ENCODE data around the gene KRABD2.

The KRABD2 gene

GRCh38 chr17:8353736-8354135, 22.8 kb downstream of the KRABD2 start:
- no peak for TF ChIP-seq CEBPB (IDR thresholded peaks at IDR 0.05)
- no peak for TF ChIP-seq NFIC (IDR thresholded peaks at IDR 0.05)

DNA sequence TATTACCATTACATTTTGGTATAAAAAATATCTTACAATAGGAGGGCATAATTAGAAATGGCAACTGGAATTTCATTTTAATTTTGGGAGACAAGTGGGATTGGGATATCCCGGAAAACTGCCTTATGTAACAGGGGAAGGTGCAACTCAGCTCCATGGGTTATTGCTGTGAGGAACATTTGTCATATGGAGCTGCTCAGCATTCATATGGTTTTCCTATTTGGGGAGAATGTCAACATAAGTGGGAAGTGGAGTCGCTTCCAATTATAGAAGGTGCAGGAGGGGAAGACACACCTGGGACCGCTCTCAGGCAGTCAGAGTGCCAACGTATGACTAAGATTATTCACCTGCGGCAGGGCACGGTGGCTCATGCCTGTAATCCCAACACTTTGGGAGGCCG, 26.2 kb downstream of the KRABD2 start:
- TF ChIP-seq ZBTB7A (IDR thresholded peaks at IDR 0.05; ENCODE audit: low read depth), result no peak

DNA sequence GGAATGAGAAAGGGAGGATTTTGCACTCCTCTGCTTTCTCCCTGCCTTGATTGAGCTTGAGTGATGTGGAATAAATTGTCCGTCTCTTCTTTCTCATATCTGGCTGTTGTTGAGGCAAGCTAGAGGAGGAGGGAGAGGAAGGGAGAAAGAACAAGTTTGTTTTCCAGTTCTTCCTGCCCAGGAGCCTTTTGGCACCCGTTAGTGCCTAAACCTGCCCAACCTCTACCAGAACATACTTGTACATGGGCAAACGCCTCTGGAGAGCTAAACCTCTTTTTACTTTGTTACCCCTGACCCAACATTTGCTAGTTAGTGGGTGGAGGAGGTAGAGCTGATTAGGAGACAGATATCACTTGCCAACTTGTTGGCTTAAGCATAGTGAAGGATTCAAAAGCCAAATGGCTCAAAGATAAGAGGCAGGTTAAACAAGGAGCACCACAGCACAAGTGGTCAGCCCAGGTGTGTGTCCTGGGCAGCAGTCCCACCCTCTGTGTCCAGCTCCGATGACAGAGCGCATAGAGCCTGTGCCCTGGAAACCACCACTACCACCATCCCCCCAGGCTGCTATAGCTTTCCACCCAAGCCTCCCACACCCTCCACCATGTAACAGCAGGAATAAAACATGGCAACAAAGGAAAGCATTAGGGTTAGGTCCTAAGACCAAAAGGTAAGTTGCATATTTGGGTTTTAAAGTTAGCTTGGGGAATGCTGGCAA, 30.4 kb downstream of the KRABD2 start:
- TF ChIP-seq TCF12 (IDR thresholded peaks at IDR 0.05; ENCODE audit: low read depth), result no peak
- no peak for TF ChIP-seq RAD21 (IDR thresholded peaks at IDR 0.05; ENCODE audit: low read depth)
- TF ChIP-seq FOXM1 (IDR thresholded peaks at IDR 0.05; ENCODE audit: borderline replicate concordance, low read depth), result no peak
- TF ChIP-seq CEBPB (IDR thresholded peaks at IDR 0.05), result no peak
- TF ChIP-seq TAF1 (IDR thresholded peaks at IDR 0.05; ENCODE audit: low read depth), result no peak
- TF ChIP-seq, protein P1, sequence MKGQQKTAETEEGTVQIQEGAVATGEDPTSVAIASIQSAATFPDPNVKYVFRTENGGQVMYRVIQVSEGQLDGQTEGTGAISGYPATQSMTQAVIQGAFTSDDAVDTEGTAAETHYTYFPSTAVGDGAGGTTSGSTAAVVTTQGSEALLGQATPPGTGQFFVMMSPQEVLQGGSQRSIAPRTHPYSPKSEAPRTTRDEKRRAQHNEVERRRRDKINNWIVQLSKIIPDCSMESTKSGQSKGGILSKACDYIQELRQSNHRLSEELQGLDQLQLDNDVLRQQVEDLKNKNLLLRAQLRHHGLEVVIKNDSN (IDR thresholded peaks at IDR 0.05), result no peak
- no peak for TF ChIP-seq EP300 (IDR thresholded peaks at IDR 0.05; ENCODE audit: borderline replicate concordance)
- TF ChIP-seq CREB1 (IDR thresholded peaks at IDR 0.05; ENCODE audit: low read depth), result no peak
- TF ChIP-seq NFIC (IDR thresholded peaks at IDR 0.05), result no peak
- TF ChIP-seq, protein P2, sequence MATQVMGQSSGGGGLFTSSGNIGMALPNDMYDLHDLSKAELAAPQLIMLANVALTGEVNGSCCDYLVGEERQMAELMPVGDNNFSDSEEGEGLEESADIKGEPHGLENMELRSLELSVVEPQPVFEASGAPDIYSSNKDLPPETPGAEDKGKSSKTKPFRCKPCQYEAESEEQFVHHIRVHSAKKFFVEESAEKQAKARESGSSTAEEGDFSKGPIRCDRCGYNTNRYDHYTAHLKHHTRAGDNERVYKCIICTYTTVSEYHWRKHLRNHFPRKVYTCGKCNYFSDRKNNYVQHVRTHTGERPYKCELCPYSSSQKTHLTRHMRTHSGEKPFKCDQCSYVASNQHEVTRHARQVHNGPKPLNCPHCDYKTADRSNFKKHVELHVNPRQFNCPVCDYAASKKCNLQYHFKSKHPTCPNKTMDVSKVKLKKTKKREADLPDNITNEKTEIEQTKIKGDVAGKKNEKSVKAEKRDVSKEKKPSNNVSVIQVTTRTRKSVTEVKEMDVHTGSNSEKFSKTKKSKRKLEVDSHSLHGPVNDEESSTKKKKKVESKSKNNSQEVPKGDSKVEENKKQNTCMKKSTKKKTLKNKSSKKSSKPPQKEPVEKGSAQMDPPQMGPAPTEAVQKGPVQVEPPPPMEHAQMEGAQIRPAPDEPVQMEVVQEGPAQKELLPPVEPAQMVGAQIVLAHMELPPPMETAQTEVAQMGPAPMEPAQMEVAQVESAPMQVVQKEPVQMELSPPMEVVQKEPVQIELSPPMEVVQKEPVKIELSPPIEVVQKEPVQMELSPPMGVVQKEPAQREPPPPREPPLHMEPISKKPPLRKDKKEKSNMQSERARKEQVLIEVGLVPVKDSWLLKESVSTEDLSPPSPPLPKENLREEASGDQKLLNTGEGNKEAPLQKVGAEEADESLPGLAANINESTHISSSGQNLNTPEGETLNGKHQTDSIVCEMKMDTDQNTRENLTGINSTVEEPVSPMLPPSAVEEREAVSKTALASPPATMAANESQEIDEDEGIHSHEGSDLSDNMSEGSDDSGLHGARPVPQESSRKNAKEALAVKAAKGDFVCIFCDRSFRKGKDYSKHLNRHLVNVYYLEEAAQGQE (IDR thresholded peaks at IDR 0.05; ENCODE audit: low read depth), result no peak
- no peak for TF ChIP-seq EGR1 (IDR thresholded peaks at IDR 0.05)
- no peak for TF ChIP-seq TEAD4 (IDR thresholded peaks at IDR 0.05)

GRCh38 chr17:8345052-8345690, 31.3 kb downstream of the KRABD2 start:
- TF ChIP-seq RAD21 (IDR thresholded peaks at IDR 0.05; ENCODE audit: low read depth), result no peak
- TF ChIP-seq FOXM1 (IDR thresholded peaks at IDR 0.05; ENCODE audit: borderline replicate concordance, low read depth), result no peak
- no peak for TF ChIP-seq TCF12 (IDR thresholded peaks at IDR 0.05; ENCODE audit: low read depth)
- no peak for TF ChIP-seq CEBPB (IDR thresholded peaks at IDR 0.05)

GRCh38 chr17:8341456-8341855, 35.0 kb downstream of the KRABD2 start:
- TF ChIP-seq NFIC (IDR thresholded peaks at IDR 0.05), result no peak
- no peak for TF ChIP-seq ZBTB7A (IDR thresholded peaks at IDR 0.05; ENCODE audit: low read depth)
- no peak for TF ChIP-seq MAX (IDR thresholded peaks at IDR 0.05)
- TF ChIP-seq EGR1 (IDR thresholded peaks at IDR 0.05), result no peak
- no peak for TF ChIP-seq TAF1 (IDR thresholded peaks at IDR 0.05; ENCODE audit: low read depth)
- TF ChIP-seq, protein P1 (IDR thresholded peaks at IDR 0.05), result no peak
- TF ChIP-seq TCF12 (IDR thresholded peaks at IDR 0.05; ENCODE audit: low read depth), result no peak
- no peak for TF ChIP-seq RAD21 (IDR thresholded peaks at IDR 0.05; ENCODE audit: low read depth)
- no peak for TF ChIP-seq TEAD4 (IDR thresholded peaks at IDR 0.05)
- no peak for TF ChIP-seq CREB1 (IDR thresholded peaks at IDR 0.05; ENCODE audit: low read depth)
- no peak for TF ChIP-seq EP300 (IDR thresholded peaks at IDR 0.05; ENCODE audit: borderline replicate concordance)
- TF ChIP-seq, protein P2 (IDR thresholded peaks at IDR 0.05; ENCODE audit: low read depth), result no peak
- TF ChIP-seq YY1 (IDR thresholded peaks at IDR 0.05; ENCODE audit: low read depth), result no peak
- no peak for TF ChIP-seq CEBPB (IDR thresholded peaks at IDR 0.05)
- TF ChIP-seq FOXM1 (IDR thresholded peaks at IDR 0.05; ENCODE audit: borderline replicate concordance, low read depth), result no peak

- TF ChIP-seq RAD21 (IDR thresholded peaks at IDR 0.05; ENCODE audit: low read depth) (no peak), EGR1 (IDR thresholded peaks at IDR 0.05) (no peak), EP300 (IDR thresholded peaks at IDR 0.05; ENCODE audit: borderline replicate concordance) (no peak), TEAD4 (IDR thresholded peaks at IDR 0.05) (no peak), TCF12 (IDR thresholded peaks at IDR 0.05; ENCODE audit: low read depth) (no peak), CREB1 (IDR thresholded peaks at IDR 0.05; ENCODE audit: low read depth) (no peak)
- TF ChIP-seq, protein P1 (IDR thresholded peaks at IDR 0.05), result no peak
- TF ChIP-seq, protein P2 (IDR thresholded peaks at IDR 0.05; ENCODE audit: low read depth), result no peak
These were observed 37.0 kb downstream of the KRABD2 start, which contains the start of gene ODF4 for GRCh38 chr17:8339540-8339939. TSS of gene ODF4 (plus strand) at chr17:8339840. CDS start at chr17:8340052, 212 bp downstream.

Measured in Ishikawa (cell line).